ENCODE results near the gene ATG16L2. TPM values are rescaled to one million over a fixed set of nuclear protein-coding genes. Genes with fewer than 3 reads are reported as not detected.

The ATG16L2 gene
- total RNA-seq, 1 experiment from 2014 or later = 16.2 TPM

- ChIA-PET CTCF (no interaction called here), POLR2A (ENCODE audit: unreplicated experiment) (interaction anchor here (0.5 kb wide), 1 partner anchor 47 kb away, joined by 3 read pairs; no protein-coding TSS in a partner anchor)
- intact Hi-C loops (cut with micrococcal nuclease) = no loop called here
These were observed 37.9 kb upstream of the ATG16L2 start for GRCh38 chr11:72776117-72776843.

GRCh38 chr11:72776844-72777754, 37.1 kb upstream of the ATG16L2 start:
- ATAC-seq (no peak), DNase-seq (no peak)
- Histone ChIP-seq H3K79me2 (ENCODE audit: low read length) (peaks cover 7% of the 10 kb centered on the region; the same call in 1 of the 2 replicates), H3K9me2 (replicated peaks; ENCODE audit: low read length) (no peaks in the 10 kb centered on the region), H3K27ac (ENCODE audit: low read length) (no peak overlapping the region), H3F3A (ENCODE audit: low read length, unreplicated experiment) (no peaks in the 10 kb centered on the region), H3K4me3 (ENCODE audit: low read length) (no peak overlapping the region), H3K4me2 (ENCODE audit: low read length) (no peak overlapping the region), H4K20me1 (ENCODE audit: low read length) (no peaks in the 10 kb centered on the region), H3K9me3 (ENCODE audit: low read length) (no peaks in the 10 kb centered on the region), H3K36me3 (ENCODE audit: low read depth, low read length) (no peaks in the 10 kb centered on the region), H3K27me3 (ENCODE audit: low read length) (no peaks in the 10 kb centered on the region), H3K4me1 (ENCODE audit: insufficient read depth, low read length) (peaks cover 12% of the 10 kb centered on the region), H3K9ac (ENCODE audit: low read length) (no peak overlapping the region), H2AFZ (ENCODE audit: low read length) (no peak overlapping the region)
- intact Hi-C loops (cut with micrococcal nuclease) = no loop called here
- CTCF ChIA-PET = no interaction called here
- BruUV-seq (replicated peaks) = no TSS peak
- POLR2A ChIA-PET (ENCODE audit: unreplicated experiment) = no interaction called here
- TF ChIP-seq EZH2 (IDR thresholded peaks at IDR 0.05; ENCODE audit: low read length, unreplicated experiment) = no peak

More at GRCh38 chr11:72776117-72776843, 37.9 kb upstream of the ATG16L2 start:
- H3K4me2 ChIP-seq (ENCODE audit: low read length) = no peak overlapping the region
- no peaks in the 10 kb centered on the region for H3K36me3 ChIP-seq (ENCODE audit: low read depth, low read length)
- no peaks in the 10 kb centered on the region for H3K9me2 ChIP-seq (replicated peaks; ENCODE audit: low read length)
- H3K27me3 ChIP-seq (ENCODE audit: low read length) = no peaks in the 10 kb centered on the region
- H3F3A ChIP-seq (ENCODE audit: low read length, unreplicated experiment) = no peaks in the 10 kb centered on the region
- no peak overlapping the region for H2AFZ ChIP-seq (ENCODE audit: low read length)
- no peak for TF ChIP-seq EZH2 (IDR thresholded peaks at IDR 0.05; ENCODE audit: low read length, unreplicated experiment)
- TF ChIP-seq CTCF (conservative IDR thresholded peaks at IDR 0.05; ENCODE audit: low read depth, low read length) = no peak
- no peak for TF ChIP-seq EZH2phosphoT487 (IDR thresholded peaks at IDR 0.05; ENCODE audit: borderline replicate concordance, low read length)
- ATAC-seq (no peak), DNase-seq (no peak)
- no peaks in the 10 kb centered on the region for H4K20me1 ChIP-seq (ENCODE audit: low read length)
- H3K4me3 ChIP-seq (ENCODE audit: low read length) = no peak overlapping the region
- no peak overlapping the region for H3K27ac ChIP-seq (ENCODE audit: low read length)
- H3K79me2 ChIP-seq (ENCODE audit: low read length) = peaks cover 7% of the 10 kb centered on the region; the same call in 1 of the 2 replicates
- peaks cover 9% of the 10 kb centered on the region; the same call in 1 of the 2 replicates for H3K4me1 ChIP-seq (ENCODE audit: insufficient read depth, low read length)
- H3K9me3 ChIP-seq (ENCODE audit: low read length) = no peaks in the 10 kb centered on the region
- no peak overlapping the region for H3K9ac ChIP-seq (ENCODE audit: low read length)
- no TSS peak for BruUV-seq (replicated peaks)

- no peak overlapping the region for H3K9ac ChIP-seq (ENCODE audit: low read length)
- TF ChIP-seq EZH2 (IDR thresholded peaks at IDR 0.05; ENCODE audit: low read length, unreplicated experiment) (no peak), EZH2phosphoT487 (IDR thresholded peaks at IDR 0.05; ENCODE audit: borderline replicate concordance, low read length) (no peak), CTCF (conservative IDR thresholded peaks at IDR 0.05; ENCODE audit: low read depth, low read length) (no peak)
- ATAC-seq = no peak
- no peaks in the 10 kb centered on the region for H3F3A ChIP-seq (ENCODE audit: low read length, unreplicated experiment)
- H2AFZ ChIP-seq (ENCODE audit: low read length) = no peak overlapping the region
- no peaks in the 10 kb centered on the region for H4K20me1 ChIP-seq (ENCODE audit: low read length)
- H3K4me2 ChIP-seq (ENCODE audit: low read length) = no peak overlapping the region
- H3K27ac ChIP-seq (ENCODE audit: low read length) = no peak overlapping the region
- H3K27me3 ChIP-seq (ENCODE audit: low read length) = no peaks in the 10 kb centered on the region
- H3K9me3 ChIP-seq (ENCODE audit: low read length) = no peaks in the 10 kb centered on the region
- no peaks in the 10 kb centered on the region for H3K9me2 ChIP-seq (replicated peaks; ENCODE audit: low read length)
- H3K36me3 ChIP-seq (ENCODE audit: low read depth, low read length) = no peaks in the 10 kb centered on the region
- intact Hi-C loops (cut with micrococcal nuclease) = no loop called here
- DNase-seq = no peak
- H3K79me2 ChIP-seq (ENCODE audit: low read length) = peaks cover 7% of the 10 kb centered on the region; the same call in 1 of the 2 replicates
- ChIA-PET CTCF (no interaction called here), POLR2A (ENCODE audit: unreplicated experiment) (no interaction called here)
- BruUV-seq (replicated peaks) = no TSS peak
- H3K4me1 ChIP-seq (ENCODE audit: insufficient read depth, low read length) = peaks cover 16% of the 10 kb centered on the region
- H3K4me3 ChIP-seq (ENCODE audit: low read length) = no peak overlapping the region
These were observed 36.4 kb upstream of the ATG16L2 start for GRCh38 chr11:72777755-72778278.
